Measurements from ENCODE around the gene TPD52L1.
"Not testable (repeated sequence)": the region's sequence is repeated elsewhere in the genome, so short reads cannot be mapped to it uniquely, and the experiment has no call there.

TPD52L1 gene

GRCh38 chr6:125269328-125269985, 115.9 kb downstream of the TPD52L1 start:
- H3K4me3 ChIP-seq (ENCODE audit: low read length) = no peak overlapping the region
- no peaks in the 10 kb centered on the region for H3K4me1 ChIP-seq (ENCODE audit: control insufficient read depth, insufficient read depth, low read length)
- no peaks in the 10 kb centered on the region for H3K9me3 ChIP-seq (ENCODE audit: control insufficient read depth, insufficient read depth, low read length)
- no peak for DNase-seq (ENCODE audit: low read depth, low spot score)
- WGBS (ENCODE audit: insufficient coverage, insufficient read length) = no CpG with 5 or more reads among the region's 7 CpGs
- no peak overlapping the region for H3K27ac ChIP-seq (ENCODE audit: low read length)
- H3K27me3 ChIP-seq (ENCODE audit: control insufficient read depth, insufficient read depth, low read length) = no peaks in the 10 kb centered on the region
- no peaks in the 10 kb centered on the region for H3K36me3 ChIP-seq (ENCODE audit: control insufficient read depth, insufficient read depth, low read length)

DNA sequence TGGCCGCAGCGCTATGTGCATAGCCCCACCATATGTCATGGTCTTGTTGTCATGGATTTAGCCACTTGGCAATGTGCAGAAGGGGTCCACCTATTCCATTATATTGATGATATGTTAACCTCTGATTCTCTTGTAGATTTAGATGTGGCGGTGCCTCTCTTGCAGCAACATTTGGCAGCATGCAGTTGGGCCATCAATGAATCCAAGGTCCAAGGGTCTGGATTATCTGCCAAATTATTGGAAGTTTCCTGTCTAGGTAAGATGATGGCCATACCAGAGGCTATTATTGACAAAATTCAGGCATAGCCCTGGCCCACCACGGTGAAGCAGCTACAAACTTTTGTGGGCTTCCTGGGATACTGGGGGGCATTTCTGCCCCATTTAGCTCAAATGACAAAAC, 116.8 kb downstream of the TPD52L1 start:
- no peak overlapping the region for H3K27ac ChIP-seq (ENCODE audit: low read length)
- H3K4me1 ChIP-seq (ENCODE audit: control insufficient read depth, insufficient read depth, low read length) = no peaks in the 10 kb centered on the region
- H3K36me3 ChIP-seq (ENCODE audit: control insufficient read depth, insufficient read depth, low read length) = no peaks in the 10 kb centered on the region
- WGBS (ENCODE audit: insufficient coverage, insufficient read length) = no CpG with 5 or more reads among the region's 4 CpGs
- no peak overlapping the region for H3K4me3 ChIP-seq (ENCODE audit: low read length)
- no peak for DNase-seq (ENCODE audit: low read depth, low spot score)
- H3K9me3 ChIP-seq (ENCODE audit: control insufficient read depth, insufficient read depth, low read length) = no peaks in the 10 kb centered on the region
- H3K27me3 ChIP-seq (ENCODE audit: control insufficient read depth, insufficient read depth, low read length) = no peaks in the 10 kb centered on the region

DNA sequence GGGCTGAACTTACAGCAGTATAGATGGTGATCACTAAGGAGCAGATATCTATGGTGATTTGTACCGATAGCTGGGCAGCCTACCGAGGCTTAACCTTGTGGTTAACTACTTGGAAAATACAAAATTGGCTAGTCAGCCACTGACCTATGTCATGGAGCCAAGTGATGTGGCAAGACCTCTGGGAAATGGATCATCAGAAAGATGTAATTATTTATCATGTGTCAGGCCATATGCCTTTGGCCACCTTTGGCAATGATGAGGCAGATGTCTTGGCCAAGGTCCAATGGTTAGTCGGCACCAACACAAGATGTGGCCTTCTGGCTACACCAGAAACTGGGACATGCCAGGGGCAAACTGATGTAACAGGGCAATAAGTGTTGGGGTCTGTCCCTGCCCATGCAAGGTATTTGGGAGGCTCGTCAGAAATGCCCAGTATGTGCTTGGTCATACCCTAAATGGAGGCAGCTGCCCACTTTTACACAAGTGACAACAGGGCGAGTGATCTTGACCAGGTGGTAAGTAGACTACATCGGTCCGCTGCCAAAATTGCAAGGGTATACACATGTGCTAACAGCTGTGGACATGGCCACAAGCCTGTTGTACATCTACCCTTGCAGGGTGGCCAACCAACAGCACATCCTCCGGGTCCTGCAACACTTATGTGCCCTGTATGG, 118.0 kb downstream of the TPD52L1 start:
- no CpG with 5 or more reads among the region's 8 CpGs for WGBS (ENCODE audit: insufficient coverage, insufficient read length)
- Histone ChIP-seq H3K4me3 (ENCODE audit: low read length) (no peak overlapping the region), H3K27ac (ENCODE audit: low read length) (no peak overlapping the region), H3K4me1 (ENCODE audit: control insufficient read depth, insufficient read depth, low read length) (no peaks in the 10 kb centered on the region), H3K36me3 (ENCODE audit: control insufficient read depth, insufficient read depth, low read length) (no peaks in the 10 kb centered on the region), H3K9me3 (ENCODE audit: control insufficient read depth, insufficient read depth, low read length) (no peaks in the 10 kb centered on the region), H3K27me3 (ENCODE audit: control insufficient read depth, insufficient read depth, low read length) (no peaks in the 10 kb centered on the region)
- no peak for DNase-seq (ENCODE audit: low read depth, low spot score)

- WGBS (ENCODE audit: insufficient coverage, insufficient read length) = no CpG with 5 or more reads among the region's 8 CpGs
- no peak overlapping the region for H3K27ac ChIP-seq (ENCODE audit: low read length)
- no peaks in the 10 kb centered on the region for H3K9me3 ChIP-seq (ENCODE audit: control insufficient read depth, insufficient read depth, low read length)
- H3K27me3 ChIP-seq (ENCODE audit: control insufficient read depth, insufficient read depth, low read length) = no peaks in the 10 kb centered on the region
- DNase-seq (ENCODE audit: low read depth, low spot score) = no peak
- H3K4me1 ChIP-seq (ENCODE audit: control insufficient read depth, insufficient read depth, low read length) = no peaks in the 10 kb centered on the region
- H3K4me3 ChIP-seq (ENCODE audit: low read length) = no peak overlapping the region
- no peaks in the 10 kb centered on the region; the same call in 1 of the 2 replicates for H3K36me3 ChIP-seq (ENCODE audit: control insufficient read depth, insufficient read depth, low read length)
These were observed 119.7 kb downstream of the TPD52L1 start for GRCh38 chr6:125273251-125273650.

- Histone ChIP-seq H3K27ac (ENCODE audit: low read length) (no peak overlapping the region), H3K9me3 (ENCODE audit: control insufficient read depth, insufficient read depth, low read length) (no peaks in the 10 kb centered on the region), H3K4me1 (ENCODE audit: control insufficient read depth, insufficient read depth, low read length) (no peaks in the 10 kb centered on the region), H3K27me3 (ENCODE audit: control insufficient read depth, insufficient read depth, low read length) (no peaks in the 10 kb centered on the region), H3K4me3 (ENCODE audit: low read length) (no peak overlapping the region), H3K36me3 (ENCODE audit: control insufficient read depth, insufficient read depth, low read length) (no peaks in the 10 kb centered on the region; the same call in 1 of the 2 replicates)
- no peak for DNase-seq (ENCODE audit: low read depth, low spot score)
- no CpG with 5 or more reads among the region's 7 CpGs for WGBS (ENCODE audit: insufficient coverage, insufficient read length)
These were observed 120.4 kb downstream of the TPD52L1 start for GRCh38 chr6:125273965-125274364.

DNA sequence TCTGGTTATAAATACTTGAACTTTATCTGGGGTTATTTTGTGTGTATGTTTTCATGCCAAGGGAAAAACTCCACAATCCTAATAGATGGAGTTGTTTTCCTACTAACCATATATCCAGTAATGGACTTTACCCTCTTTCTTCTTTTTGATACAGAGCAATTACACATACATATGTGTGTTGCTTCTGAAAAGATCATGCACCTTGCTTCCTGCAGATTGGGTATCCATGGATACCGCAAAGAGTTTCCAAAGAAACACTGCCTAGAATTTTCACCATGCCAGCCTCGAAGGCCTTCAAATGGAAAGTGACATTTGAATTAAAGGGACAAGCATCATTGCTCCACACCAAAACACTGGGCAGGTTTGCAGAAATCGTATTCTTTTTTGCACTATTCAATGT, 121.4 kb downstream of the TPD52L1 start:
- Histone ChIP-seq H3K27ac (ENCODE audit: low read length) (no peak overlapping the region), H3K9me3 (ENCODE audit: control insufficient read depth, insufficient read depth, low read length) (no peaks in the 10 kb centered on the region), H3K36me3 (ENCODE audit: control insufficient read depth, insufficient read depth, low read length) (no peaks in the 10 kb centered on the region; the same call in 1 of the 2 replicates), H3K4me1 (ENCODE audit: control insufficient read depth, insufficient read depth, low read length) (0 out of 2 replicates have a peak, but pooled peaks cover under 1% of the 10 kb centered on the region), H3K4me3 (ENCODE audit: low read length) (no peak overlapping the region), H3K27me3 (ENCODE audit: control insufficient read depth, insufficient read depth, low read length) (no peaks in the 10 kb centered on the region)
- no peak for DNase-seq (ENCODE audit: low read depth, low spot score)
- no CpG with 5 or more reads among the region's 3 CpGs for WGBS (ENCODE audit: insufficient coverage, insufficient read length)

DNA sequence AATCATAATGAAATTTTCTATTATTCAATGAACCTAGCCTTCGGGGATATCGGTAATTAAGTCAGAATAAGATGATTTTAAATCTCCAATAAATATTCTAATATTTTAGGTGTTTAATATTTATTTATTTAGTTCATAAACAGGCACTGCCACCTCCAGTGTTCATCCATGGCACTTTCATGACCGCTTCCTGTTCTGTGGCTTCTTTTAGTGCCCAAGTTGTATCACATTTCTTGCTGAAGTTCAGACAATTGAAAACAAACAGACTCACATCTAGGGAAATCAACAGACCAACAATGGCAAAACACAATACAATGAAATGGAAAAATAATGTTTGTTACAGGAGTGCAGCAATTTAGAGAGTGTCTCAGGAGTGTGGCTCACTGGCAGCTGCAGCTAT, 122.2 kb downstream of the TPD52L1 start:
- H3K36me3 ChIP-seq (ENCODE audit: control insufficient read depth, insufficient read depth, low read length) = peaks cover 2% of the 10 kb centered on the region; the same call in 1 of the 2 replicates
- peaks cover 2% of the 10 kb centered on the region; the same call in 1 of the 2 replicates for H3K4me1 ChIP-seq (ENCODE audit: control insufficient read depth, insufficient read depth, low read length)

GRCh38 chr6:125277838-125278237, 124.3 kb downstream of the TPD52L1 start:
- WGBS (ENCODE audit: insufficient coverage, insufficient read length) = no CpG with 5 or more reads among the region's 1 CpG
- peaks cover 2% of the 10 kb centered on the region; the same call in 1 of the 2 replicates for H3K36me3 ChIP-seq (ENCODE audit: control insufficient read depth, insufficient read depth, low read length)
- DNase-seq (ENCODE audit: low read depth, low spot score) = no peak
- H3K27ac ChIP-seq (ENCODE audit: low read length) = no peak overlapping the region
- no peak overlapping the region for H3K4me3 ChIP-seq (ENCODE audit: low read length)
- no peaks in the 10 kb centered on the region for H3K9me3 ChIP-seq (ENCODE audit: control insufficient read depth, insufficient read depth, low read length)
- H3K4me1 ChIP-seq (ENCODE audit: control insufficient read depth, insufficient read depth, low read length) = peaks cover 2% of the 10 kb centered on the region; the same call in 1 of the 2 replicates
- no peaks in the 10 kb centered on the region for H3K27me3 ChIP-seq (ENCODE audit: control insufficient read depth, insufficient read depth, low read length)

More for the DNA sequence above, 122.2 kb downstream of the TPD52L1 start:
- no peaks in the 10 kb centered on the region for H3K9me3 ChIP-seq (ENCODE audit: control insufficient read depth, insufficient read depth, low read length)
- no peak for DNase-seq (ENCODE audit: low read depth, low spot score)
- no peaks in the 10 kb centered on the region for H3K27me3 ChIP-seq (ENCODE audit: control insufficient read depth, insufficient read depth, low read length)
- no CpG with 5 or more reads among the region's 3 CpGs for WGBS (ENCODE audit: insufficient coverage, insufficient read length)
- H3K4me3 ChIP-seq (ENCODE audit: low read length) = no peak overlapping the region
- H3K27ac ChIP-seq (ENCODE audit: low read length) = no peak overlapping the region

DNA sequence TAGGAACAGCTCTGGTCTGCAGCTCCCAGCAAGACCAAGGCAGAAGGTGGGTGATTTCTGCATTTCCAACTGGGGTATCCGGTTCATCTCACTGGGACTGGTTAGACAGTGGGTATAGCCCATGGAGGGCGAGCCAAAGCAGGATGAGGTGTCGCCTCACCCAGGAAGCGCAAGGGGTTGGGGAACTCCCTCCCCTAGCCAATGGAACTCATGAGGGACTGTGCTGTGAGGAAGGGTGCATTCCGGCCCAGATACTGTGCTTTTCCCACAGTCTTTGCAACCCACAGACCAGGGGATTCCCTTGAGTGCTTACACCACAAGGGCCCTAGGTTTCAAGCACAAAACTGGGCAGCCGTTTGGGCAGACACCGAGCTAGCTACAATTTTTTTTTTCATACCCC, 126.4 kb downstream of the TPD52L1 start:
- H3K9me3 ChIP-seq (ENCODE audit: control insufficient read depth, insufficient read depth, low read length) = no peaks in the 10 kb centered on the region
- peaks cover 2% of the 10 kb centered on the region; the same call in 1 of the 2 replicates for H3K36me3 ChIP-seq (ENCODE audit: control insufficient read depth, insufficient read depth, low read length)
- no peak overlapping the region for H3K27ac ChIP-seq (ENCODE audit: low read length)
- no peaks in the 10 kb centered on the region for H3K27me3 ChIP-seq (ENCODE audit: control insufficient read depth, insufficient read depth, low read length)
- no peak overlapping the region for H3K4me3 ChIP-seq (ENCODE audit: low read length)
- no CpG with 5 or more reads among the region's 7 CpGs for WGBS (ENCODE audit: insufficient coverage, insufficient read length)
- DNase-seq (ENCODE audit: low read depth, low spot score) = no peak
- H3K4me1 ChIP-seq (ENCODE audit: control insufficient read depth, insufficient read depth, low read length) = peaks cover 2% of the 10 kb centered on the region; the same call in 1 of the 2 replicates

GRCh38 chr6:125280370-125281035, 126.9 kb downstream of the TPD52L1 start:
- not testable (repeated sequence) for H3K27ac ChIP-seq (ENCODE audit: low read length); DNase-seq (ENCODE audit: low read depth, low spot score); H3K4me1 ChIP-seq (ENCODE audit: control insufficient read depth, insufficient read depth, low read length); H3K27me3 ChIP-seq (ENCODE audit: control insufficient read depth, insufficient read depth, low read length); H3K4me3 ChIP-seq (ENCODE audit: low read length); H3K36me3 ChIP-seq (ENCODE audit: control insufficient read depth, insufficient read depth, low read length); H3K9me3 ChIP-seq (ENCODE audit: control insufficient read depth, insufficient read depth, low read length)
- WGBS (ENCODE audit: insufficient coverage, insufficient read length) = no CpG with 5 or more reads among the region's 11 CpGs
